ENCODE results near the gene TGM5. TPM values are rescaled to one million over a fixed set of nuclear protein-coding genes. Genes with fewer than 3 reads are reported as not detected.
A peak's percentile ranks its signal among the peaks of the same experiment; 100 is the strongest.
"Not testable (repeated sequence)": the region's sequence is repeated elsewhere in the genome, so short reads cannot be mapped to it uniquely, and the experiment has no call there.

TGM5 gene
- total RNA-seq, 4 donors from 2014 or later: 0.31 to 1.3 (median 0.58) TPM; not detected in 1

GRCh38 chr15:43206054-43206453 is 60.7 kb downstream of the TGM5 start:
- ATAC-seq: no peak

GRCh38 chr15:43204016-43204901 is 62.5 kb downstream of the TGM5 start:
- Histone ChIP-seq H3K27ac (no peak overlapping the region), H3K27me3 (peaks cover 19% of the 10 kb centered on the region), H3K4me3 (no peak overlapping the region), H3K9me3 (no peaks in the 10 kb centered on the region), H3K36me3 (no peaks in the 10 kb centered on the region), H3K4me1 (peaks cover 0 to 5% (median 0%) of the 10 kb centered on the region in 3 donors)
- WGBS, 2 donors (ENCODE audit: low coverage in 1 of 2): 33 to 45% methylated on average over 8 of the region's 8 CpGs
- TF ChIP-seq EP300 (IDR thresholded peaks at IDR 0.05): no peak
- peak in 3 of 4 experiments; percentile 45 to 60 (median 50) for TF ChIP-seq CTCF (IDR thresholded peaks at IDR 0.05)
- peak; percentile 50 for ATAC-seq

More at GRCh38 chr15:43206054-43206453, 60.7 kb downstream of the TGM5 start:
- no peaks in the 10 kb centered on the region for H3K9me3 ChIP-seq
- H3K4me3 ChIP-seq: no peak overlapping the region
- no peaks in the 10 kb centered on the region for H3K36me3 ChIP-seq
- peaks cover 0 to 5% (median 0%) of the 10 kb centered on the region in 3 donors for H3K4me1 ChIP-seq
- TF ChIP-seq POLR2A (IDR thresholded peaks at IDR 0.05): no peak
- TF ChIP-seq POLR2AphosphoS5 (IDR thresholded peaks at IDR 0.05): no peak
- TF ChIP-seq CTCF (IDR thresholded peaks at IDR 0.05): no peak
- no peak for TF ChIP-seq EP300 (IDR thresholded peaks at IDR 0.05)
- H3K27ac ChIP-seq: no peak overlapping the region
- 70 to 80% methylated on average over 1 to 4 of the region's 5 CpGs for WGBS, 2 donors (ENCODE audit: low coverage in 1 of 2)
- H3K27me3 ChIP-seq: peaks cover 37% of the 10 kb centered on the region

- TF ChIP-seq CTCF (IDR thresholded peaks at IDR 0.05) (no peak), POLR2AphosphoS5 (IDR thresholded peaks at IDR 0.05) (no peak), EP300 (IDR thresholded peaks at IDR 0.05) (no peak)
- no peak for ATAC-seq
- Histone ChIP-seq H3K4me1 (peaks cover 0 to 5% (median 0%) of the 10 kb centered on the region in 3 donors), H3K27ac (no peak overlapping the region), H3K4me3 (no peak overlapping the region), H3K27me3 (no peaks in the 10 kb centered on the region), H3K9me3 (peaks cover 0 to 3% (median 0%) of the 10 kb centered on the region in 3 donors), H3K36me3 (peaks cover 6 to 41% of the 10 kb centered on the region in 2 donors)
- WGBS, 2 donors (ENCODE audit: low coverage in 1 of 2): 81 to 100% methylated on average over 2 to 3 of the region's 3 CpGs
Observed at GRCh38 chr15:43199945-43200488, 66.7 kb downstream of the TGM5 start.

GRCh38 chr15:43198992-43199391 is 67.7 kb downstream of the TGM5 start:
- H3K27me3 ChIP-seq: no peaks in the 10 kb centered on the region
- peaks cover 0 to 3% (median 0%) of the 10 kb centered on the region in 3 donors for H3K9me3 ChIP-seq
- peaks cover 12 to 52% of the 10 kb centered on the region in 2 donors for H3K36me3 ChIP-seq
- peaks cover 0 to under 1% (median 0%) of the 10 kb centered on the region in 3 donors for H3K4me1 ChIP-seq
- no peak for ATAC-seq
- no peak for TF ChIP-seq EP300 (IDR thresholded peaks at IDR 0.05)
- no peak for TF ChIP-seq POLR2A (IDR thresholded peaks at IDR 0.05)
- no peak for TF ChIP-seq POLR2AphosphoS5 (IDR thresholded peaks at IDR 0.05)
- no peak for TF ChIP-seq CTCF (IDR thresholded peaks at IDR 0.05)
- 94% methylated on average over 2 of the region's 3 CpGs; no CpG with 5 or more reads in 1 of the 2 donors for WGBS, 2 donors (ENCODE audit: low coverage in 1 of 2)
- no peak overlapping the region for H3K27ac ChIP-seq
- no peak overlapping the region for H3K4me3 ChIP-seq

GRCh38 chr15:43198556-43198955 is 68.2 kb downstream of the TGM5 start:
- H3K27ac ChIP-seq, ATAC-seq, H3K4me3 ChIP-seq, H3K4me1 ChIP-seq, H3K9me3 ChIP-seq, H3K27me3 ChIP-seq: not testable (repeated sequence)
- H3K36me3 ChIP-seq: peaks cover 12 to 54% of the 10 kb centered on the region in 2 donors
- WGBS, 2 donors (ENCODE audit: low coverage in 1 of 2): 89% methylated on average over 2 of the region's 4 CpGs; no CpG with 5 or more reads in 1 of the 2 donors

- not testable (repeated sequence) for H3K27ac ChIP-seq, H3K9me3 ChIP-seq, ATAC-seq, H3K4me3 ChIP-seq, H3K27me3 ChIP-seq, H3K4me1 ChIP-seq
- peaks cover 12 to 62% of the 10 kb centered on the region in 2 donors for H3K36me3 ChIP-seq
- 50 to 90% methylated on average over 1 to 3 of the region's 3 CpGs for WGBS, 2 donors (ENCODE audit: low coverage in 1 of 2)
Observed at GRCh38 chr15:43197773-43198172, 69.0 kb downstream of the TGM5 start.

All from gastroesophageal sphincter (tissue), 4 donors.